Uterus (tissue), 4 donors: ENCODE measurements around the gene LAX1. TPM values are rescaled to one million over a fixed set of nuclear protein-coding genes. Genes with fewer than 3 reads are reported as not detected.

Experiments
- DNase-seq, 2 donors: peaks; one replicate each; pipeline ENCODE4 v3.0.0-alpha.2; 2019 to 2020
- H3K27ac ChIP-seq, 2 donors: fragments of 200-600 bp; sonication (generic); 1 replicate in 1 of 2; 2 replicates in 1 of 2; pipeline ENCODE4 v1.5.1; 2016 to 2018
- H3K27me3 ChIP-seq, 2 donors: fragments of 200-600 bp; sonication (generic); one replicate each; pipeline ENCODE4 v1.5.1; 2018 to 2019; ENCODE audit warnings: control low read depth in 1 of 2
- H3K36me3 ChIP-seq, 2 donors: fragments of 200-600 bp; sonication (generic); one replicate each; pipeline ENCODE4 v1.5.1; 2019; ENCODE audit warnings: control low read depth in 1 of 2
- H3K4me1 ChIP-seq, 2 donors: fragments of 200-600 bp; sonication (generic); one replicate each; pipeline ENCODE4 v1.5.1; 2018 to 2019; ENCODE audit warnings: control low read depth in 1 of 2
- H3K4me3 ChIP-seq, 2 donors: fragments of 200-600 bp; sonication (generic); 1 replicate in 1 of 2; 2 replicates in 1 of 2; pipeline ENCODE4 v1.5.1; 2018 to 2019; ENCODE audit warnings: mild to moderate bottlenecking in 1 of 2
- H3K9me3 ChIP-seq, 2 donors: fragments of 200-600 bp; sonication (generic); one replicate each; pipeline ENCODE4 v1.5.1; 2019; ENCODE audit warnings: control low read depth in 1 of 2
- CTCF ChIP-seq, 4 experiments: fragments of 200-600 bp in 2 of 4; fragments of 450-650 bp in 2 of 4; sonication (generic) in 2 of 4; IDR thresholded peaks; one replicate each; pipeline ENCODE4 v1.5.1; 2016 to 2019; ENCODE audit warnings: antibody characterized with exemption in 4 of 4, mild to moderate bottlenecking in 2 of 4, moderate library complexity in 1 of 4
- POLR2A ChIP-seq, 2 donors: fragments of 450-650 bp; IDR thresholded peaks; one replicate each; pipeline ENCODE4 v1.6.1; 2016; ENCODE audit warnings: antibody characterized with exemption in 2 of 2, mild to moderate bottlenecking in 1 of 2, moderate library complexity in 1 of 2
- intact Hi-C: fragments of 100-400 bp; cut with DNase I; formaldehyde crosslinking; loops from one replicate; pipeline ENCODE4 v1.15.1; 2023; ENCODE audit warnings: low total_unique reads
- small RNA-seq: library from RNA; depleted of rRNA; stranded (forward); fragments of <200 nt; gene quantifications from one replicate; pipeline ENCODE3, GENCODE V24; 2016
- total RNA-seq, 4 donors: library from RNA; depleted of rRNA in 3 of 4; stranded (reverse); fragments of >200 nt in 3 of 4; gene quantifications; one replicate each; pipeline versions ENCODE4 v1.1.0 to v1.2.4, GENCODE V29; 2014 to 2023
- donor health status: DM: yes; HTN: yes; CAD: no.

LAX1 gene
- total RNA-seq, 4 donors from 2014 or later: 0.28 to 2.0 (median 0.61) TPM; not detected in 1

- no peak overlapping the region for H3K27ac ChIP-seq
- intact Hi-C loops: no loop called here
- no peaks in the 10 kb centered on the region for H3K9me3 ChIP-seq
- DNase-seq: no peak
- H3K36me3 ChIP-seq: no peaks in the 10 kb centered on the region
- no peak overlapping the region for H3K4me3 ChIP-seq
- H3K4me1 ChIP-seq: peaks cover 5% of the 10 kb centered on the region in 2 donors
- no peaks in the 10 kb centered on the region for H3K27me3 ChIP-seq
- no peak for TF ChIP-seq POLR2A (IDR thresholded peaks at IDR 0.05)
- no peak for TF ChIP-seq CTCF (IDR thresholded peaks at IDR 0.05)
Observed at GRCh38 chr1:203807196-203807595, 42.2 kb downstream of the LAX1 start.

- H3K9me3 ChIP-seq: no peaks in the 10 kb centered on the region
- H3K36me3 ChIP-seq: no peaks in the 10 kb centered on the region
- DNase-seq: no peak
- H3K4me3 ChIP-seq: no peak overlapping the region
- TF ChIP-seq CTCF (IDR thresholded peaks at IDR 0.05): no peak
- TF ChIP-seq POLR2A (IDR thresholded peaks at IDR 0.05): no peak
- no peaks in the 10 kb centered on the region for H3K4me1 ChIP-seq
- no peaks in the 10 kb centered on the region for H3K27me3 ChIP-seq
- intact Hi-C loops: no loop called here
- no peak overlapping the region for H3K27ac ChIP-seq
Observed at GRCh38 chr1:203813581-203814341, 48.8 kb downstream of the LAX1 start.

GRCh38 chr1:203818399-203818798 is 53.4 kb downstream of the LAX1 start:
- H3K4me3 ChIP-seq: no peak overlapping the region
- DNase-seq: no peak
- no peak for TF ChIP-seq POLR2A (IDR thresholded peaks at IDR 0.05)
- TF ChIP-seq CTCF (IDR thresholded peaks at IDR 0.05): no peak
- no peaks in the 10 kb centered on the region for H3K27me3 ChIP-seq
- intact Hi-C loops: no loop called here
- H3K36me3 ChIP-seq: no peaks in the 10 kb centered on the region
- H3K4me1 ChIP-seq: no peaks in the 10 kb centered on the region
- no peak overlapping the region for H3K27ac ChIP-seq
- no peaks in the 10 kb centered on the region for H3K9me3 ChIP-seq

DNA sequence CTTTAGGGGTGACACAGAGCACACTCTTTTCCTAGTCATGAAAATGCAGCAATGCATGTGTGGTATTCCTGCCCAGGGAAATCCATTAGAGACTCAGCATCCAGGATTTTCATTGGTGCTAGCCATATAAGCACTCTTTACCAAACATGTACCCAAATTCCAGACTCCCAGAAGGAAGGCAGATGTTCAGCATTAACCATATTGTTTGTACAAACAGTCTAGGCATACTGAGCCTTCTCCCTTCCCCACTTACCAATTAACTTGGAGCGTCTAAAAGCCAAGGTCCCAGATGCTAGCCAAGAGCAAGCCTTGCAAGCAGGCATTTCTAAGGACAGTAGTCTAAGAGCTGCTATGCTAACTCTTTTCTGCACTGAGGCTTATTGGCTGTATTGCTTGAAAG is 58.3 kb downstream of the LAX1 start:
- DNase-seq: no peak
- no peak overlapping the region for H3K27ac ChIP-seq
- no peak for TF ChIP-seq POLR2A (IDR thresholded peaks at IDR 0.05)
- no peak for TF ChIP-seq CTCF (IDR thresholded peaks at IDR 0.05)
- H3K36me3 ChIP-seq: no peaks in the 10 kb centered on the region
- no peaks in the 10 kb centered on the region for H3K27me3 ChIP-seq
- H3K4me3 ChIP-seq: no peak overlapping the region
- no peaks in the 10 kb centered on the region for H3K9me3 ChIP-seq
- no peaks in the 10 kb centered on the region for H3K4me1 ChIP-seq
- intact Hi-C loops: no loop called here

Small RNA genes lying within 50 kb of the gene (small RNA-seq; reads per million reads assigned to genes)
- gene SNORA77 (2,698 reads per million, percentile 99 among the genes with 10 or more reads in this experiment), gene ZC3H11A (0.42 reads per million)

Other genes starting within 250 kb of the LAX1 start
- 100 to 1,000 TPM in 3 of 4 donors, 10 to 100 TPM in 1; 82.6 to 464 (median 215) TPM for gene ATP2B4, start 138.4 kb upstream of the LAX1 start, total RNA-seq
- gene ZBED6, start 30.4 kb downstream of the LAX1 start, total RNA-seq: 10 to 100 TPM in 3 of 4 donors, 1 to 10 TPM in 1; 2.3 to 63.2 (median 30.6) TPM
- 100 to 1,000 TPM in 1 of 4 donors, 10 to 100 TPM in 3; 60.9 to 179 (median 87.1) TPM for gene ZC3H11A, start 30.4 kb downstream of the LAX1 start, total RNA-seq
- 100 to 1,000 TPM in 3 of 4 donors, 10 to 100 TPM in 1; 32.5 to 105 (median 103) TPM for gene SNRPE, start 96.4 kb downstream of the LAX1 start, total RNA-seq